Activated CD4-positive, alpha-beta T cell treated with anti-CD3 and anti-CD28 coated beads, Interleukin-2, amount 10 ng/mL, durations not matched to agents 7 days and 5 days (primary cell): Measurements from ENCODE around the gene GAL3ST1. TPM values are rescaled to one million over a fixed set of nuclear protein-coding genes. Genes with fewer than 3 reads are reported as not detected.
"Not testable (repeated sequence)": the region's sequence is repeated elsewhere in the genome, so short reads cannot be mapped to it uniquely, and the experiment has no call there.

ENCODE experiments used
- CTCF ChIA-PET: fragments of 350-600 bp; sonication (Branson Sonifier 250); formaldehyde crosslinking; loops from one replicate; lab custom pipeline; 2021; ENCODE audit warnings: antibody characterized with exemption; lab: Charles Lee
- POLR2A ChIA-PET: fragments of 350-600 bp; sonication (Branson Sonifier 250); formaldehyde crosslinking; loops from one replicate; lab custom pipeline; 2021; ENCODE audit warnings: antibody characterized with exemption; lab: Charles Lee
- DNase-seq: peaks from one replicate; pipeline ENCODE4 v3.0.0-alpha.2; 2020
- H3K27ac Mint-ChIP-seq: one replicate; pipeline ENCODE4 v1.8.0; 2021; ENCODE audit warnings: mild to moderate bottlenecking, moderate library complexity, mixed read lengths
- H3K27me3 Mint-ChIP-seq: one replicate; pipeline ENCODE4 v1.8.0; 2021; ENCODE audit warnings: mixed read lengths
- H3K36me3 Mint-ChIP-seq: one replicate; pipeline ENCODE4 v1.8.0; 2021; ENCODE audit warnings: low read depth, mixed read lengths
- H3K4me1 Mint-ChIP-seq: one replicate; pipeline ENCODE4 v1.8.0; 2021; ENCODE audit warnings: mixed read lengths
- H3K4me3 Mint-ChIP-seq: one replicate; pipeline ENCODE4 v1.8.0; 2021; ENCODE audit warnings: mild to moderate bottlenecking, moderate library complexity, mixed read lengths
- H3K9me3 Mint-ChIP-seq: one replicate; pipeline ENCODE4 v1.8.0; 2021; ENCODE audit warnings: mixed read lengths
- total RNA-seq, 2 experiments: library from RNA; stranded (reverse); gene quantifications; one replicate each; pipeline ENCODE4 v1.2.3, GENCODE V29; 2021

The GAL3ST1 gene
- total RNA-seq, 2 experiments from 2014 or later = not detected

GRCh38 chr22:30557243-30557642, 17.2 kb downstream of the GAL3ST1 start:
- no peak for DNase-seq
- POLR2A ChIA-PET = no interaction called here
- Mint-ChIP-seq H3K27me3 (no peaks in the 10 kb centered on the region), H3K27ac (no peak overlapping the region), H3K4me1 (peaks cover 2% of the 10 kb centered on the region), H3K36me3 (no peaks in the 10 kb centered on the region), H3K4me3 (no peak overlapping the region), H3K9me3 (no peaks in the 10 kb centered on the region)
- CTCF ChIA-PET = no interaction called here

- POLR2A ChIA-PET = no interaction called here
- no peak overlapping the region for H3K27ac Mint-ChIP-seq
- no peak for DNase-seq
- H3K9me3 Mint-ChIP-seq = no peaks in the 10 kb centered on the region
- H3K36me3 Mint-ChIP-seq = no peaks in the 10 kb centered on the region
- CTCF ChIA-PET = no interaction called here
- H3K4me3 Mint-ChIP-seq = no peak overlapping the region
- H3K4me1 Mint-ChIP-seq = peaks cover 2% of the 10 kb centered on the region
- H3K27me3 Mint-ChIP-seq = no peaks in the 10 kb centered on the region
Measured at GRCh38 chr22:30556388-30556787, 18.1 kb downstream of the GAL3ST1 start.

DNA sequence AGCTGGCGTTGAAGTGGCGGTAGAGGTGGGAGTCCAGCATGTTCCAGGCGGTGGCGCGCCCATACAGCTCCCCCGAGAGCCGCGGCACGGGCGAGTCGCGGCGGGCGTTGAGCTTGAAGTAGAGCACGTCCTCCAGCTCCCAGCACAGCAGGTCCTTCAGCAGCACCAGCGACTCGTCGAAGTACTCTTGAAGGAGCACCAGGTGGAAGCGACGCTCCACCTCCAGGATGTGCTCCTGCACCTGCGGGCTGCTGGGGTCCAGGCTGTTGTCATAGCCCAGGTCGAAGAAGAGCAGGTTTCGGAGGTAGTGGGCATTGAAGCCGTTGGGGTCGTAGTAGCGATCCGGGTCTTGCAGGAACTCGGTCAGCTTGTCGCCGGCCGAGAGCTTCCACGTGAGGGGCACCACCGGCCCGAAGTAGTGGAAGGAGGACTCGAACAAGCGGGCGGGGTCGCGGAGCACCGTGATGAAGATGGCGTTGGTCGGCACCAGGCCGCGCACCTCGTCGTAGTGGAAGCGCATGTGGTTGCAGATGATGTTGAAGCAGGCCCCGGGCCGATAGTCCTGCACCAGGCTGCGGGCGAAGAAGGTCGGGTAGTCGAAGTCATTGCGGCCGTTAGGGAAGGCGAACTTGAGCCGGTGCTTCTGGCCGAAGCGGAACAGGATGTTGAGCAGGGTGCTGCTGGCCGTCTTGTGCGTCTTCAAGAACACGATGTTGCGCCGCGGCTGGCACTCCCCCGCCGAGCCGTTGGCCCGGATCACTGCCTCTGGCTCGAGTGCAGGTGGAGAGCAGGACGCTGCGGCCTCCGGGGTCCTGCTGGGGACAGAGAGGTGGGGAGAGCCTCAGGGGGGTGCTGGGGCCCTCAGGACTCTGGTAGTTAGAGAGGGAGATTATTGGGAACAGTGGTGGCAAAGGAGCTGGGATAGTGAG, 18.9 kb downstream of the GAL3ST1 start:
- CTCF ChIA-PET = interaction anchor here (0.6 kb wide), 1 partner anchor 802 kb away, joined by 4 read pairs; no protein-coding TSS in a partner anchor
- Mint-ChIP-seq H3K27me3 (no peaks in the 10 kb centered on the region), H3K4me1 (peaks cover 2% of the 10 kb centered on the region), H3K4me3 (no peak overlapping the region), H3K9me3 (no peaks in the 10 kb centered on the region), H3K36me3 (no peaks in the 10 kb centered on the region), H3K27ac (no peak overlapping the region)
- DNase-seq = no peak
- POLR2A ChIA-PET = no interaction called here

DNA sequence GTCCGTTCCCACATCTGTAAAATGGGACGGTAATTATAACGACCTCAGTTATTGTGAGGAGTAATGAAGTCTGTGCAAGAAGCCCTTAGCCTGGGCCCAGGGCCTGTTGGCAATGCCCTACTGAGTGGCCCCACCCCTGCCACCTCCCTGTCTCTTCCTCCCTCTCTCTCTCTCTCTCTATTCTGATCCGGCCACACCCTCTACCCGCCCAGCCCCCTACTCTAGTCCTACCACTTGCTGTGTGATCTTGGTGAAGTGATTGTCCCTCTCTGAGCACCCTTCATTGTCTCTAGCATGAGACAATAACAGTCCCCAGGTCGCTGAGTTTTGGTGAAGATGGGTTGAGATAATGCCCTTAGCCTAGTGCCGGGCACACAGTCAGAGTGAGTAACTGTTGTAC, 20.5 kb downstream of the GAL3ST1 start:
- ChIA-PET POLR2A (no interaction called here), CTCF (no interaction called here)
- Mint-ChIP-seq H3K36me3 (no peaks in the 10 kb centered on the region), H3K4me1 (peaks cover 2% of the 10 kb centered on the region), H3K27ac (no peak overlapping the region), H3K27me3 (no peaks in the 10 kb centered on the region), H3K4me3 (no peak overlapping the region), H3K9me3 (no peaks in the 10 kb centered on the region)
- no peak for DNase-seq

DNA sequence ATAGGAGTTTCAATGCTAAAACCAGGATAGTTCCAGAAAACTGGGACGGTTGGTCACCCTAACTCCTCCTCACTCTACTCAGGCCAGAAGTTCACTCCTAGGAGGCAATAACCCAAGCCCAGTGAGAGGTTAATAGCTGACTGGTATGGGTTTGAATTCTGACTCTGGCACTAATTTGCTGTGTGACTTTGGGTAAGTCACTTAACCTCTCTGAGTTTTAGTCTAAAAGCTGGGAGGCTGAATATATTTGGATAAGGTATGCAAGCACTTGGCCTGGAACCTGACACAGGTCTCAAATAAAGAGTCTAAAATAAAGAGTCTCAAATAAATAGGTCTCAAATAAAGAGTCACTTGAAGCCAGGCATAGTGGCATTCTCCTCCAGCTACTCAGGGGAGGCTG, 21.7 kb downstream of the GAL3ST1 start:
- Mint-ChIP-seq H3K4me3 (no peak overlapping the region), H3K27ac (no peak overlapping the region), H3K4me1 (peaks cover 2% of the 10 kb centered on the region), H3K27me3 (no peaks in the 10 kb centered on the region), H3K9me3 (no peaks in the 10 kb centered on the region), H3K36me3 (no peaks in the 10 kb centered on the region)
- ChIA-PET CTCF (interaction anchor here (0.7 kb wide), 1 partner anchor 9 kb away, joined by 3 read pairs; no protein-coding TSS in a partner anchor), POLR2A (no interaction called here)
- no peak for DNase-seq

GRCh38 chr22:30551813-30552212, 22.7 kb downstream of the GAL3ST1 start:
- H3K4me3 Mint-ChIP-seq, H3K4me1 Mint-ChIP-seq, H3K27ac Mint-ChIP-seq, POLR2A ChIA-PET, H3K9me3 Mint-ChIP-seq, DNase-seq, H3K36me3 Mint-ChIP-seq, H3K27me3 Mint-ChIP-seq, CTCF ChIA-PET: not testable (repeated sequence)

- peaks cover 1% of the 10 kb centered on the region for H3K4me1 Mint-ChIP-seq
- no peak overlapping the region for H3K27ac Mint-ChIP-seq
- DNase-seq = no peak
- H3K4me3 Mint-ChIP-seq = no peak overlapping the region
- no peaks in the 10 kb centered on the region for H3K36me3 Mint-ChIP-seq
- peaks cover 16% of the 10 kb centered on the region for H3K27me3 Mint-ChIP-seq
- POLR2A ChIA-PET = no interaction called here
- CTCF ChIA-PET = interaction anchor here (0.6 kb wide), 1 partner anchor 1780 kb away, joined by 3 read pairs; no protein-coding TSS in a partner anchor
- no peaks in the 10 kb centered on the region for H3K9me3 Mint-ChIP-seq
Measured at GRCh38 chr22:30547188-30547587, 27.3 kb downstream of the GAL3ST1 start.

DNA sequence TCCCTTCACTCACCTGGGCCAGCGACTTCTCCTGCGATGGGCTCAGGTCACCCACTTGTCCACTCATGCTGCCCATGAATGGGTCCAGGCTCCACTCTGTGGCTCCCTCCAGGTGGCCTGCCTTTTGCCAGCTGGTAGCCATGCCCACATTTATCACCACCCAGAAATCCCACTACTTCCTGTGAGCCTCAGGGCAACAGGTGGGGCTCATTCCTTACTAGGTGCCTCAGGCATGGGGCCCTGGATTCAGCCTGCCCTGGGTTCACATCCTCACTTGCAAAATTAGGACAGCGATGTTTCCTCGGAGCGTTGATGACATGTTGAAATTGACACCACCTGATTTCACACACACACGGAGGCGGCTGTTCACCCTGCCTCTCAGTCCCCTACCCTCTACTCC, 27.8 kb downstream of the GAL3ST1 start, which contains the start of gene SEC14L6:
Gene SEC14L6 (minus strand): TSS at position 126 of the 400 bp plus-strand sequence. CDS start 59 bp downstream, at position 67.
- H3K27me3 Mint-ChIP-seq = peaks cover 18% of the 10 kb centered on the region
- DNase-seq = no peak
- no peak within 1 kb of the TSS for H3K27ac Mint-ChIP-seq
- ChIA-PET POLR2A (no interaction called here), CTCF (interaction anchor here (0.6 kb wide), 1 partner anchor 1779 kb away, joined by 3 read pairs; no protein-coding TSS in a partner anchor)
- peaks cover 1% of the 10 kb centered on the region for H3K4me1 Mint-ChIP-seq
- no peak within 1 kb of the TSS for H3K4me3 Mint-ChIP-seq
- no peaks in the 10 kb centered on the region for H3K36me3 Mint-ChIP-seq
- no peaks in the 10 kb centered on the region for H3K9me3 Mint-ChIP-seq

GRCh38 chr22:30542811-30543188, 31.7 kb downstream of the GAL3ST1 start:
- peaks cover 1% of the 10 kb centered on the region for H3K4me1 Mint-ChIP-seq
- CTCF ChIA-PET = interaction anchor here (1.1 to 1.4 kb wide), 2 partner anchors 23 to 29 kb away, joined by 3 read pairs; no protein-coding TSS in a partner anchor
- no peaks in the 10 kb centered on the region for H3K36me3 Mint-ChIP-seq
- H3K27ac Mint-ChIP-seq = no peak overlapping the region
- no peak overlapping the region for H3K4me3 Mint-ChIP-seq
- H3K9me3 Mint-ChIP-seq = no peaks in the 10 kb centered on the region
- peaks cover 28% of the 10 kb centered on the region for H3K27me3 Mint-ChIP-seq
- POLR2A ChIA-PET = interaction anchor here (0.7 kb wide), 1 partner anchor 20 kb away, joined by 3 read pairs; no protein-coding TSS in a partner anchor
- no peak for DNase-seq

GRCh38 chr22:30541961-30542810, 32.3 kb downstream of the GAL3ST1 start:
- Mint-ChIP-seq H3K4me1 (peaks cover 1% of the 10 kb centered on the region), H3K36me3 (no peaks in the 10 kb centered on the region), H3K9me3 (no peaks in the 10 kb centered on the region), H3K27ac (no peak overlapping the region), H3K27me3 (peaks cover 28% of the 10 kb centered on the region), H3K4me3 (no peak overlapping the region)
- ChIA-PET POLR2A (interaction anchor here (0.7 kb wide), 1 partner anchor 21 kb away, joined by 3 read pairs; no protein-coding TSS in a partner anchor), CTCF (interaction anchor here (0.6 to 1.4 kb wide), 3 partner anchors 23 to 221 kb away, joined by 3 read pairs; no protein-coding TSS in a partner anchor)
- DNase-seq = no peak

- H3K4me1 Mint-ChIP-seq, H3K4me3 Mint-ChIP-seq, POLR2A ChIA-PET, H3K36me3 Mint-ChIP-seq, H3K27ac Mint-ChIP-seq, H3K9me3 Mint-ChIP-seq, DNase-seq: not testable (repeated sequence)
- CTCF ChIA-PET = interaction anchor here (0.6 kb wide), 1 partner anchor 221 kb away, joined by 3 read pairs; no protein-coding TSS in a partner anchor
- peaks cover 28% of the 10 kb centered on the region for H3K27me3 Mint-ChIP-seq
Measured at GRCh38 chr22:30541511-30541910, 33.0 kb downstream of the GAL3ST1 start.

DNA sequence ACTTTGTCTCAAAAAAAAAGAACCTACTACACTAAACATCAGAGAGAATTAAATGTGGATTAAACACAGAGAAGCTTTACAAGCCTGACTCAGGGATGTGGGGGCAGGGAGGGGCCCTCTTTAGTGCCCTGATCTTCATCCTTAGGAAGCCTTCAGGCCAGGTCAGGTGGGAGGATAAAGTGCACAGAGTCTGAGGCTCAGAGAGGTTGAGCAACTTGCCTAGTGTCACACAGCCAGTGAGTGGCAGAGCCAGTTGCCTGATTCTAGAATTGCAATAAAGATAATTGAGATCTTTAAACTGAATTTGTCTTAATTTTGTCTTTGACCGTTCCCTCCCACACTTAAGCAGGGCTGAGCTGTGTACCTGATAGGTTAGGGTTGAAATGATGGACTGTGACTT, 35.1 kb downstream of the GAL3ST1 start:
- DNase-seq = no peak
- Mint-ChIP-seq H3K27ac (no peak overlapping the region), H3K4me1 (peaks cover 9% of the 10 kb centered on the region), H3K27me3 (peaks cover 27% of the 10 kb centered on the region), H3K36me3 (no peaks in the 10 kb centered on the region), H3K4me3 (no peak overlapping the region), H3K9me3 (no peaks in the 10 kb centered on the region)
- CTCF ChIA-PET = no interaction called here
- POLR2A ChIA-PET = no interaction called here
